Adrenal gland (tissue), 12 donors: ENCODE data around the gene AMACR. TPM values are rescaled to one million over a fixed set of nuclear protein-coding genes. Genes with fewer than 3 reads are reported as not detected.

ENCODE experiments used
- DNase-seq, 7 donors: peaks; one replicate each; pipeline ENCODE4 v3.0.0-alpha.2; 2019 to 2020
- H3K27ac ChIP-seq, 5 donors: fragments of 200-600 bp; sonication (generic) in 4 of 5; 1 replicate in 3 of 5; 2 replicates in 2 of 5; pipeline versions ENCODE4 v1.5.1 to v1.8.0; 2016 to 2020; ENCODE audit warnings: mild to moderate bottlenecking in 1 of 5
- H3K27me3 ChIP-seq: fragments of 200-600 bp; 2 replicates; pipeline ENCODE4 v1.8.0; 2021
- H3K36me3 ChIP-seq, 2 donors: fragments of 200-600 bp; replicated peaks in 1 of 2; 1 replicate in 1 of 2; 2 replicates in 1 of 2; pipeline versions ENCODE4 v1.5.1 to v1.8.0; 2018 to 2022
- H3K4me1 ChIP-seq, 2 donors: fragments of 200-600 bp; replicated peaks in 1 of 2; 1 replicate in 1 of 2; 2 replicates in 1 of 2; pipeline versions ENCODE4 v1.5.1 to v1.8.0; 2018 to 2021
- H3K4me3 ChIP-seq, 4 donors: fragments of 200-600 bp; sonication (generic) in 3 of 4; one replicate each; pipeline ENCODE4 v1.5.1; 2016 to 2018
- H3K9me3 ChIP-seq, 3 donors: fragments of 200-600 bp; sonication (generic) in 1 of 3; replicated peaks in 1 of 3; 1 replicate in 2 of 3; 2 replicates in 1 of 3; pipeline versions ENCODE4 v1.5.1 to v1.8.0; 2016 to 2021
- POLR2A ChIP-seq, 2 donors: fragments of 450-650 bp; IDR thresholded peaks; one replicate each; pipeline ENCODE4 v1.6.1; 2017; ENCODE audit warnings: antibody characterized with exemption in 2 of 2, mild to moderate bottlenecking in 2 of 2, moderate library complexity in 1 of 2
- WGBS, 4 donors: extraction: QIAGEN DNeasy Blood & Tissue Kit in 2 of 4; methylation state at CpG; one replicate each; pipeline versions ENCODE4 v1.1.5 to v1.1.7; 2013 to 2017; 5-methylcytosine and 5-hydroxymethylcytosine counted together
- intact Hi-C, 2 donors: fragments of 100-400 bp; cut with DNase I; formaldehyde crosslinking; loops; one replicate each; pipeline versions ENCODE4 v1.14.1 to v1.15.0; 2022 to 2023
- polyA plus RNA-seq, 3 donors: library from polyadenylated mRNA; stranded (reverse); fragments of 200-250 nt in 2 of 3; fragments of 350-450 nt in 1 of 3; fragmentation: Illumina TruSeq in 1 of 3; extraction: RNeasy Lipid Tissue Mini Kit (QIAGEN cat#74804) in 1 of 3; gene quantifications; one replicate each; pipeline ENCODE4 v1.2.3, GENCODE V29; 2013 to 2014
- total RNA-seq, 9 donors: library from RNA; depleted of rRNA in 4 of 9; stranded (reverse); fragments of >200 nt in 4 of 9; fragments of 120-200 nt in 1 of 9; fragmentation: NEBNext Ultra II Directional in 1 of 9; extraction: Animal tissue kit (Norgen Biotek cat#: 25700) in 1 of 9; gene quantifications; one replicate each; pipeline versions ENCODE4 v1.1.0 to v1.2.4, GENCODE V29; 2013 to 2023
- TF ChIP-seq, protein P1 (sequence below), 6 experiments: fragments of 450-650 bp in 4 of 6; fragments of 200-600 bp in 2 of 6; sonication (generic) in 1 of 6; IDR thresholded peaks; 1 replicate in 5 of 6; 2 replicates in 1 of 6; pipeline versions ENCODE4 v1.5.1 to v1.8.0; 2016 to 2021; ENCODE audit warnings: antibody characterized with exemption in 6 of 6, mild to moderate bottlenecking in 2 of 6, moderate library complexity in 1 of 6
- donor health status: healthy with polysubstance abuse.
- donor health status: Bipolar disorder and iron deficiency.
- donor health status: DM: yes; HTN: yes; CAD: no.
- donor health status: DM: no; HTN: no; CAD: no.
- donor health status: DM: no; HTN: no; CAD: no.
- donor health status: DM: yes; HTN: yes; CAD: no.

Gene AMACR
- total and polyA plus RNA-seq, 12 donors: 9.2 to 46.5 (median 25.4) TPM

DNA sequence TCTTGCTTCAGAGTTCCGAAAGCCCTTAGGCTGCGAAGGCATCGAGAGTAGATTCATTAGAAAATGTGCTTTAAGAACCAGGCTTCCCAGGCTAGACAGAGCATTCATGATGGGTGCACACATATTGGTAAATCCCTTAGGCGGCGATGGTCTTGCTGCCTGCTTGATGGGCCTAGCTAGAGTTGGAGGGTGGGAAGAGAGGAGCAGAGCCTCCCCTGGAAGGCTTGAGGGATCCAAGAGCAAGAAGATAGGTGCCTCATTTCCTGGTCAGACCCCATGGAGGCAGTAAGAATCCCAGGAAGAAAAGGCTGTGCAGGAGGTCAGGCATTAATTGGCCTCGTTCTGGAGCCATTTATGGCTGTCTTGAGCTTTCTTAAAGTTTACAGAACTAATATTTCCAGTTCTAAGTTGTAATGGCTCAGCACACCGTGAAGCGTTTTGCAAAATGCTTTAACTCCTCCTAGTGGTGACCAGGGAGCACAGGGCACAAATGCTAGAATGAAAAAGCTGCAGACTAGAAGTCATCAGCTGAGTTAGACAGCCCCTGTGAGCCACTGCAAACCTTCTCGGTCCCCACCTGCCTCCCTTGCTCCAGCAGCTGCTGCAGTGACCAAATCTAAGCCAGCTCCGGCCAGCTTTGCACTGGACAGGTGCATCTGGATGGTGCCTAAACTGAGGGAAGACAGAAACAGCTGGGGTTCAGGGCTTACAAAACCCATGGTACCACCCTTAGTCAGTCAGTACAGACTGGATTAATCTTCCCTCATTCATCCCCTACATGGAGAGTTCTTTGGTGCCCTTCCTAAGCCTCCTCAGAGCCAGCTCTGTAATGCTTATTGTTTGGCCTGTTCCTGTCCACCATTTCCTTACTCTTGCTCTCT lies 38.0 kb downstream of the AMACR start:
- Histone ChIP-seq H3K4me3 (no peak overlapping the region), H3K27me3 (no peaks in the 10 kb centered on the region), H3K4me1 (peaks cover 0 to 8% of the 10 kb centered on the region in 2 donors), H3K36me3 (no peaks in the 10 kb centered on the region), H3K9me3 (no peaks in the 10 kb centered on the region), H3K27ac (no peak overlapping the region)
- intact Hi-C loops: loop anchor here in 1 of 2 donors (10.0 kb wide), 1 partner anchor 495 kb away; no protein-coding TSS in a partner anchor
- WGBS, 4 donors: 46 to 78% (median 56%) methylated on average over 8 to 10 of the region's 10 CpGs
- DNase-seq: peak; percentile 17 to 55 (median 32)
- TF ChIP-seq, protein P1, sequence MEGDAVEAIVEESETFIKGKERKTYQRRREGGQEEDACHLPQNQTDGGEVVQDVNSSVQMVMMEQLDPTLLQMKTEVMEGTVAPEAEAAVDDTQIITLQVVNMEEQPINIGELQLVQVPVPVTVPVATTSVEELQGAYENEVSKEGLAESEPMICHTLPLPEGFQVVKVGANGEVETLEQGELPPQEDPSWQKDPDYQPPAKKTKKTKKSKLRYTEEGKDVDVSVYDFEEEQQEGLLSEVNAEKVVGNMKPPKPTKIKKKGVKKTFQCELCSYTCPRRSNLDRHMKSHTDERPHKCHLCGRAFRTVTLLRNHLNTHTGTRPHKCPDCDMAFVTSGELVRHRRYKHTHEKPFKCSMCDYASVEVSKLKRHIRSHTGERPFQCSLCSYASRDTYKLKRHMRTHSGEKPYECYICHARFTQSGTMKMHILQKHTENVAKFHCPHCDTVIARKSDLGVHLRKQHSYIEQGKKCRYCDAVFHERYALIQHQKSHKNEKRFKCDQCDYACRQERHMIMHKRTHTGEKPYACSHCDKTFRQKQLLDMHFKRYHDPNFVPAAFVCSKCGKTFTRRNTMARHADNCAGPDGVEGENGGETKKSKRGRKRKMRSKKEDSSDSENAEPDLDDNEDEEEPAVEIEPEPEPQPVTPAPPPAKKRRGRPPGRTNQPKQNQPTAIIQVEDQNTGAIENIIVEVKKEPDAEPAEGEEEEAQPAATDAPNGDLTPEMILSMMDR (IDR thresholded peaks at IDR 0.05): peak; percentile 23 to 75 (median 66)
- TF ChIP-seq POLR2A (IDR thresholded peaks at IDR 0.05): no peak

DNA sequence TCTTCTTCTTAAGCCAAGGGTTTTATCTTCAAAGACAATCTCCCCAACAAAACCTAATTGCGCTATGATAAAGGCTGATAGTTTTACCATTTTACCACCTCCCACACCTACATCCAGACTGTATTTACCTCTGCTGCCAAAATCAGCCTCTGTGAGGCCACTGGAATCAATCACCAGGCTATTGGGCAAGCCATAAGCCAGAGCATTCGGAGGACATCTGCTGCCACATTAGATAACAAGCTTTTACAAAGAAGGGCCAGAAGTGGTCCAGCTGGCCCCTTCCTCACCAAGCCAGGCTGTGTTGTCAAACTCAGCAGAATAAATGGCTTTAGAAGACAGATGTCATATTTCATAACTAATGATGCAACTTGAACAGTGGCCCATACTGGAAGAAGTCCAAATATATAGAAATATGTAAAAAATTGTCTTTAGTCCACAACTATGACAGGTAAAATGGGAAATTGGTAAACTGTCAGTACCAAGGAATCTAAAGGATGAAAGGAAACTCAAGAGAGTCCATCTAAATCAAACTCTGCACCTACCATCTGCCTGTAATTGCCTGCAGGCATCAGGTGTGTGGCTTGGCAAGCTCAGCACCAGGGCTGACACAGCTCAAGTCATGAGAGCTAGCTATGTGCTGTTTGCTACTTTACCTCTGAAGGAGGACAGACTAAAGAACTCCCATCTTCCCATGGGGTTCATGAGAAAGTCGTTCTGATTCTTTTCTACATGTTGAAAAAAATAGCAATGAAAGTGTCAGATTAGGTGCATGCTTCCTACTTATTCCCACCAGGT lies 39.4 kb downstream of the AMACR start:
- intact Hi-C loops: loop anchor here in 1 of 2 donors (10.0 kb wide), 1 partner anchor 494 kb away; no protein-coding TSS in a partner anchor
- Histone ChIP-seq H3K4me1 (no peaks in the 10 kb centered on the region), H3K9me3 (no peaks in the 10 kb centered on the region), H3K27me3 (no peaks in the 10 kb centered on the region), H3K27ac (no peak overlapping the region), H3K4me3 (no peak overlapping the region), H3K36me3 (no peaks in the 10 kb centered on the region)
- TF ChIP-seq POLR2A (IDR thresholded peaks at IDR 0.05): no peak
- TF ChIP-seq, protein P1 (IDR thresholded peaks at IDR 0.05): no peak
- 65 to 80% (median 69%) methylated on average over 3 of the region's 3 CpGs for WGBS, 4 donors
- peak in 1 of 7 donors; percentile 6 for DNase-seq

DNA sequence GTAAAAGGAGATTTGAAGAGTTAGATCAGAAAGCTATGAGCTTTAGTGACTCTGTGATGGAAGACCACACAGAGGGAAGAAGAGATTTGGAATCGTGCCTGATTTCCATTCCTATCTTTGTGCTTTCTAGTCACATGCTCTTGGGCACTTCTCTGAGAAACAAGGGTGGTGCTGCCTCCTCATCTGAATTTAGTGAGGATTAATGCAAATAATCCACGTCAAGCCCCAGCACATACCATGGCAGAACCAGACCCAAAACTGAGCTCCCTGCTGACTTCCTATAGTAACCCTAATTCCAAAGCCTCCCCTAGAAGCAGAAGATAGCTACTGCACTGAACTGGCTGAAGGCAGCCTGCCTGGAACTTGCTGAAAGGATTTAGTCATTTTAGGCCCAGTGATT lies 41.0 kb downstream of the AMACR start:
- H3K27ac ChIP-seq: no peak overlapping the region
- intact Hi-C loops: loop anchor here in 1 of 2 donors (10.0 kb wide), 1 partner anchor 492 kb away; no protein-coding TSS in a partner anchor
- TF ChIP-seq, protein P1 (IDR thresholded peaks at IDR 0.05): no peak
- TF ChIP-seq POLR2A (IDR thresholded peaks at IDR 0.05): no peak
- H3K27me3 ChIP-seq: no peaks in the 10 kb centered on the region
- no peak for DNase-seq
- no peaks in the 10 kb centered on the region for H3K36me3 ChIP-seq
- H3K4me3 ChIP-seq: no peak overlapping the region
- H3K9me3 ChIP-seq: no peaks in the 10 kb centered on the region
- 54 to 82% (median 78%) methylated on average over 2 of the region's 2 CpGs for WGBS, 4 donors
- H3K4me1 ChIP-seq: no peaks in the 10 kb centered on the region

DNA sequence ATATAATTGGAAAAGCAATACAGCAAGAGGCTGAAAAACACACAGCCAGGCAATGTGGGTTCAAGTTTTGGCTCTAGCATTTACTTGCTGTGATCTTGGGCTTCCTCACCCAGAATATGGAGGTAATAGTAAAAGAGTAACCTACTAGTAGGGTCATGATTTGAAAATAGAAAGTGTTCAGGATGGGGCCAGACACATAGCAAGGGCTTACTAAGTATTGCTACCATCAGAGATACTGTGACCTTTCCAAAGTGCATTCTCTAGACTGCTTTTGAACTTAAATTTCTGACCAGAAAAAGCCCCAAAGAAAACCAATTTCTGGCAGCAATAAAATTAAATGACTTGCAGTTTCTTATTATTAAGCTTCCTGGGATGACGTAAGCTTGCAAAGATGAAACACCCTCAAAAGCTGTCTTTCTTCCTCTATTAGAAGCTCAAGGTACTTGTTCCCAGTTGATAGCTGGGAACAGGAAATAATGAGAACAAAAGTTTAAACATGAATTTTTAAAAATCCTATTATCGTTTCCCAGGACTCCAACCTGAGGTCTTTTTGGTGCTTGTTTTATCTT lies 43.6 kb downstream of the AMACR start:
- Histone ChIP-seq H3K4me3 (no peak overlapping the region), H3K9me3 (no peaks in the 10 kb centered on the region), H3K4me1 (no peaks in the 10 kb centered on the region), H3K27me3 (no peaks in the 10 kb centered on the region), H3K36me3 (no peaks in the 10 kb centered on the region), H3K27ac (no peak overlapping the region)
- intact Hi-C loops: loop anchor here in 1 of 2 donors (10.0 kb wide), 1 partner anchor 489 kb away; no protein-coding TSS in a partner anchor
- 76 to 81% (median 78%) methylated on average over 2 of the region's 2 CpGs for WGBS, 4 donors
- no peak for TF ChIP-seq POLR2A (IDR thresholded peaks at IDR 0.05)
- TF ChIP-seq, protein P1 (IDR thresholded peaks at IDR 0.05): no peak
- DNase-seq: no peak
